HEK293 (cell line): Measurements from ENCODE around the gene LMTK3.

Experiments used
- CTCF ChIA-PET: fragments of 350-600 bp; formaldehyde crosslinking; extraction: SDS; loops from one replicate; lab custom pipeline; 2021; ENCODE audit warnings: antibody characterized with exemption; lab: Yijun Ruan, JAX
- POLR2A ChIA-PET: fragments of 300-600 bp; formaldehyde crosslinking; extraction: SDS; loops from one replicate; lab custom pipeline; 2020; ENCODE audit warnings: antibody characterized with exemption, inconsistent platforms; lab: Yijun Ruan, JAX
- H3K27ac ChIP-seq: fragments of 200-500 bp; sonication (Bioruptor generic); 2 replicates; pipeline ENCODE4 v1.5.1; 2014; ENCODE audit warnings: low read depth, low read length, control low read depth, inconsistent platforms; ENCODE audit errors: extremely low read depth
- H3K36me3 ChIP-seq, 2 experiments: fragments of 200-500 bp in 1 of 2; sonication (Bioruptor generic) in 1 of 2; 1 replicate in 1 of 2; 2 replicates in 1 of 2; pipeline ENCODE4 v1.5.1; 2014 to 2017; ENCODE audit warnings: inconsistent platforms in 2 of 2, low read length in 2 of 2; ENCODE audit not compliant: control insufficient read depth in 2 of 2, insufficient read depth in 1 of 2
- H3K4me1 ChIP-seq: fragments of 200-500 bp; sonication (Bioruptor generic); 2 replicates; pipeline ENCODE4 v1.5.1; 2014; ENCODE audit warnings: mild to moderate bottlenecking, low read length, inconsistent platforms; ENCODE audit not compliant: control insufficient read depth, insufficient read depth
- H3K4me3 ChIP-seq: 2 replicates; pipeline ENCODE4 v1.5.1; 2011; ENCODE audit warnings: low read depth, mild to moderate bottlenecking, control low read depth, low read length, moderate library complexity
- H3K9me3 ChIP-seq: fragments of 200-500 bp; sonication (Bioruptor generic); 2 replicates; pipeline ENCODE4 v1.5.1; 2014; ENCODE audit warnings: low read depth, low read length, inconsistent platforms; ENCODE audit not compliant: control insufficient read depth, insufficient read depth
- GLI2 ChIP-seq: fragments of 450-650 bp; formaldehyde crosslinking; IDR thresholded peaks from 2 replicates; pipeline ENCODE4; 2017; ENCODE audit warnings: missing biosample characterization, missing genetic modification characterization, low read depth, borderline replicate concordance
- PRDM10 ChIP-seq: fragments of 450-650 bp; formaldehyde crosslinking; IDR thresholded peaks from 2 replicates; pipeline ENCODE4 v1.5.1; 2016; ENCODE audit warnings: missing biosample characterization, missing genetic modification characterization
- PRDM6 ChIP-seq: fragments of 450-650 bp; formaldehyde crosslinking; IDR thresholded peaks from 2 replicates; pipeline ENCODE4 v1.5.1; 2017; ENCODE audit warnings: missing biosample characterization, missing genetic modification characterization
- REPIN1 ChIP-seq: fragments of 450-650 bp; formaldehyde crosslinking; IDR thresholded peaks from 2 replicates; pipeline ENCODE4 v1.5.1; 2017; ENCODE audit warnings: missing biosample characterization, missing genetic modification characterization, low read depth
- SP3 ChIP-seq: fragments of 450-650 bp; formaldehyde crosslinking; IDR thresholded peaks from 2 replicates; pipeline ENCODE4 v1.5.1; 2016; ENCODE audit warnings: missing biosample characterization, missing genetic modification characterization
- WT1 ChIP-seq: fragments of 450-650 bp; formaldehyde crosslinking; IDR thresholded peaks from 2 replicates; pipeline ENCODE4 v1.5.1; 2016; ENCODE audit warnings: missing biosample characterization, missing genetic modification characterization
- ZBTB17 ChIP-seq: fragments of 450-650 bp; formaldehyde crosslinking; IDR thresholded peaks from 2 replicates; pipeline ENCODE4 v1.5.1; 2016; ENCODE audit warnings: missing biosample characterization, missing genetic modification characterization
- ZFP41 ChIP-seq: fragments of 450-650 bp; formaldehyde crosslinking; IDR thresholded peaks from 2 replicates; pipeline ENCODE4 v1.5.1; 2016; ENCODE audit warnings: missing biosample characterization, missing genetic modification characterization, borderline replicate concordance
- ZNF121 ChIP-seq: fragments of 450-650 bp; formaldehyde crosslinking; IDR thresholded peaks from 2 replicates; pipeline ENCODE4 v1.5.1; 2016; ENCODE audit warnings: missing biosample characterization, missing genetic modification characterization
- ZNF132 ChIP-seq: fragments of 450-650 bp; formaldehyde crosslinking; IDR thresholded peaks from 2 replicates; pipeline ENCODE4 v1.5.1; 2017; ENCODE audit warnings: missing biosample characterization, missing genetic modification characterization, borderline replicate concordance
- ZNF140 ChIP-seq: fragments of 450-650 bp; formaldehyde crosslinking; IDR thresholded peaks from 2 replicates; pipeline ENCODE4 v1.5.1; 2016; ENCODE audit warnings: missing biosample characterization, missing genetic modification characterization
- ZNF174 ChIP-seq: fragments of 450-650 bp; formaldehyde crosslinking; IDR thresholded peaks from 2 replicates; pipeline ENCODE4 v1.5.0; 2017; ENCODE audit warnings: missing biosample characterization, mild to moderate bottlenecking, missing genetic modification characterization
- ZNF18 ChIP-seq: fragments of 450-650 bp; formaldehyde crosslinking; IDR thresholded peaks from 2 replicates; pipeline ENCODE4 v1.5.1; 2016; ENCODE audit warnings: missing biosample characterization, missing genetic modification characterization
- ZNF221 ChIP-seq: fragments of 450-650 bp; formaldehyde crosslinking; IDR thresholded peaks from 2 replicates; pipeline ENCODE4 v1.5.1; 2017; ENCODE audit warnings: missing biosample characterization, missing genetic modification characterization, borderline replicate concordance
- ZNF239 ChIP-seq: fragments of 450-650 bp; formaldehyde crosslinking; IDR thresholded peaks from 2 replicates; pipeline ENCODE4 v1.5.1; 2016; ENCODE audit warnings: missing biosample characterization, missing genetic modification characterization
- ZNF311 ChIP-seq: fragments of 450-650 bp; formaldehyde crosslinking; IDR thresholded peaks from 2 replicates; pipeline ENCODE4 v1.5.1; 2017; ENCODE audit warnings: missing biosample characterization, missing genetic modification characterization, borderline replicate concordance
- ZNF335 ChIP-seq: fragments of 450-650 bp; formaldehyde crosslinking; conservative IDR thresholded peaks from 2 replicates; pipeline ENCODE4 v1.5.1; 2016; ENCODE audit warnings: missing biosample characterization, missing genetic modification characterization
- ZNF426 ChIP-seq: fragments of 450-650 bp; formaldehyde crosslinking; IDR thresholded peaks from 2 replicates; pipeline ENCODE4 v1.5.1; 2017; ENCODE audit warnings: missing biosample characterization, missing genetic modification characterization, mild to moderate bottlenecking, inconsistent platforms, moderate library complexity
- ZNF510 ChIP-seq: fragments of 450-650 bp; formaldehyde crosslinking; IDR thresholded peaks from 2 replicates; pipeline ENCODE4 v1.5.1; 2018; ENCODE audit warnings: mild to moderate bottlenecking, missing genetic modification characterization, missing biosample characterization; ENCODE audit not compliant: insufficient replicate concordance
- ZNF624 ChIP-seq: fragments of 450-650 bp; formaldehyde crosslinking; IDR thresholded peaks from 2 replicates; pipeline ENCODE4 v1.5.1; 2017; ENCODE audit warnings: missing biosample characterization, missing genetic modification characterization
- ZNF654 ChIP-seq: fragments of 450-650 bp; formaldehyde crosslinking; IDR thresholded peaks from 2 replicates; pipeline ENCODE4 v1.5.1; 2016; ENCODE audit warnings: low read depth, missing biosample characterization, missing genetic modification characterization
- ZNF768 ChIP-seq: fragments of 450-650 bp; formaldehyde crosslinking; IDR thresholded peaks from 2 replicates; pipeline ENCODE4 v1.5.1; 2018; ENCODE audit warnings: missing biosample characterization, mild to moderate bottlenecking, missing genetic modification characterization
- TF ChIP-seq, protein P1 (sequence below): fragments of 450-650 bp; formaldehyde crosslinking; IDR thresholded peaks from 2 replicates; pipeline ENCODE4 v1.5.1; 2016; ENCODE audit warnings: missing biosample characterization, missing genetic modification characterization, low read depth
- TF ChIP-seq, protein P2 (sequence below): sonication (generic); formaldehyde crosslinking; IDR thresholded peaks from 2 replicates; pipeline ENCODE4 v1.8.1; 2022; ENCODE audit warnings: mild to moderate bottlenecking, moderate library complexity, missing genetic modification reagents

LMTK3 gene

DNA sequence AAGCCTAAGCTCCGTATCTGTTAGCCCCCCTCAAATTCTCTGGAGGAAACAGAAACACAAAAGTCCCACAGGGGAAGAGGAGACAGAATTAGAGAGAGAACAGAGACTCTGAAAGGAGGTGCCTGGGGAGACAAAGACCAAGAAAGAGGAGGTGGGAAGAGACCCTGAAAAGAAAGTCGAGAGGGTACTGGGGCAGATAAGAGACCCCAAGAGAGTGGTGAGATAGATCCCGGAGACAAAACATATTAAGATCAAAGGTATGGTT lies 66.8 kb downstream of the LMTK3 start:
- Histone ChIP-seq H3K9me3 (no peaks in the 10 kb centered on the region), H3K36me3 (peaks cover 29 to 32% of the 10 kb centered on the region in 2 experiments), H3K4me3 (no peak overlapping the region; the same call in 1 of the 2 replicates), H3K27ac (peak overlapping the region; percentile 65), H3K4me1 (peaks cover 8% of the 10 kb centered on the region)
- ChIA-PET CTCF (interaction anchor here (0.5 to 0.9 kb wide), 7 partner anchors 22 to 1314 kb away, joined by 3 to 6 read pairs (median 3); partner anchors contain the start of gene KDELR1), POLR2A (interaction anchor here (1.0 to 1.5 kb wide), 3 partner anchors 48 to 81 kb away, joined by 5 to 14 read pairs (median 5); partner anchors contain the start of genes KDELR1, SYNGR4 and TMEM143)
- TF ChIP-seq PRDM10 (tag by site-specific recombination) = peak; percentile 26; the same call in 1 of the 2 replicates
- TF ChIP-seq ZNF132 (tag by site-specific recombination) = no peak
- peak; percentile 14; the same call in 1 of the 2 replicates for TF ChIP-seq ZNF768 (tag by site-specific recombination)
- no peak for TF ChIP-seq ZFP41 (tag by site-specific recombination)
- no peak for TF ChIP-seq GLI2

- Histone ChIP-seq H3K4me3 (no peak overlapping the region; the same call in 1 of the 2 replicates), H3K27ac (peak overlapping the region; percentile 65), H3K9me3 (no peaks in the 10 kb centered on the region), H3K36me3 (peaks cover 25 to 27% of the 10 kb centered on the region in 2 experiments), H3K4me1 (peaks cover 8% of the 10 kb centered on the region)
- CTCF ChIA-PET = interaction anchor here (0.5 to 1.1 kb wide), 5 partner anchors 22 to 190 kb away, joined by 3 to 5 read pairs (median 3); no protein-coding TSS in a partner anchor
- POLR2A ChIA-PET = interaction anchor here (1.5 kb wide), 1 partner anchor 81 kb away, joined by 14 read pairs; the partner anchor contains the start of genes SYNGR4 and TMEM143
- TF ChIP-seq, protein P1, sequence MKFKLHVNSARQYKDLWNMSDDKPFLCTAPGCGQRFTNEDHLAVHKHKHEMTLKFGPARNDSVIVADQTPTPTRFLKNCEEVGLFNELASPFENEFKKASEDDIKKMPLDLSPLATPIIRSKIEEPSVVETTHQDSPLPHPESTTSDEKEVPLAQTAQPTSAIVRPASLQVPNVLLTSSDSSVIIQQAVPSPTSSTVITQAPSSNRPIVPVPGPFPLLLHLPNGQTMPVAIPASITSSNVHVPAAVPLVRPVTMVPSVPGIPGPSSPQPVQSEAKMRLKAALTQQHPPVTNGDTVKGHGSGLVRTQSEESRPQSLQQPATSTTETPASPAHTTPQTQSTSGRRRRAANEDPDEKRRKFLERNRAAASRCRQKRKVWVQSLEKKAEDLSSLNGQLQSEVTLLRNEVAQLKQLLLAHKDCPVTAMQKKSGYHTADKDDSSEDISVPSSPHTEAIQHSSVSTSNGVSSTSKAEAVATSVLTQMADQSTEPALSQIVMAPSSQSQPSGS (tag by site-specific recombination) = no peak
- TF ChIP-seq SP3 (tag by site-specific recombination) (peak; percentile 61), ZNF121 (tag by site-specific recombination) (no peak), ZNF311 (no peak), REPIN1 (tag by site-specific recombination) (no peak), PRDM6 (tag by site-specific recombination) (no peak), ZNF335 (no peak), ZFP41 (tag by site-specific recombination) (no peak), WT1 (tag by site-specific recombination) (no peak), ZNF624 (tag by site-specific recombination) (no peak), ZNF221 (no peak), ZBTB17 (no peak), ZNF239 (tag by site-specific recombination) (no peak), ZNF654 (tag by site-specific recombination) (no peak), ZNF18 (tag by site-specific recombination) (no peak), ZNF174 (tag by site-specific recombination) (no peak), ZNF426 (tag by site-specific recombination) (no peak), ZNF140 (tag by site-specific recombination) (no peak), ZNF510 (no peak)
- TF ChIP-seq, protein P2, sequence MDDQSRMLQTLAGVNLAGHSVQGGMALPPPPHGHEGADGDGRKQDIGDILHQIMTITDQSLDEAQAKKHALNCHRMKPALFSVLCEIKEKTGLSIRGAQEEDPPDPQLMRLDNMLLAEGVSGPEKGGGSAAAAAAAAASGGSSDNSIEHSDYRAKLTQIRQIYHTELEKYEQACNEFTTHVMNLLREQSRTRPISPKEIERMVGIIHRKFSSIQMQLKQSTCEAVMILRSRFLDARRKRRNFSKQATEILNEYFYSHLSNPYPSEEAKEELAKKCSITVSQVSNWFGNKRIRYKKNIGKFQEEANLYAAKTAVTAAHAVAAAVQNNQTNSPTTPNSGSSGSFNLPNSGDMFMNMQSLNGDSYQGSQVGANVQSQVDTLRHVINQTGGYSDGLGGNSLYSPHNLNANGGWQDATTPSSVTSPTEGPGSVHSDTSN = no peak
Measured at GRCh38 chr19:48444129-48444935, 67.3 kb downstream of the LMTK3 start.
